DND-41 (cell line): ENCODE measurements around the gene NTSR2.

Source experiments
- ATAC-seq: fragments of 200-7000 bp; cut with Tn5 transposase; 3 replicates; pipeline ENCODE4 v1.9.1; 2021; ENCODE audit warnings: low read depth; ENCODE audit not compliant: insufficient read depth
- DNase-seq: peaks from one replicate; pipeline ENCODE4 v3.0.0-alpha.2; 2020
- H2AFZ ChIP-seq: 2 replicates; pipeline ENCODE4 v1.6.0; 2012; ENCODE audit warnings: low read depth, low read length
- H3K27ac ChIP-seq: 2 replicates; pipeline ENCODE4 v1.5.1; 2012; ENCODE audit warnings: low read length, inconsistent platforms
- H3K27me3 ChIP-seq: fragments of 200-600 bp; sonication (generic); 2 replicates; pipeline ENCODE4 v1.6.0; 2012; ENCODE audit warnings: low read length, mild to moderate bottlenecking, inconsistent platforms; ENCODE audit not compliant: insufficient read depth, poor library complexity
- H3K36me3 ChIP-seq: 2 replicates; pipeline ENCODE4 v1.5.1; 2012; ENCODE audit warnings: low read length, inconsistent platforms; ENCODE audit not compliant: insufficient read depth
- H3K4me1 ChIP-seq: 2 replicates; pipeline ENCODE4 v1.5.1; 2012; ENCODE audit warnings: mild to moderate bottlenecking, low read length; ENCODE audit not compliant: insufficient read depth
- H3K4me2 ChIP-seq: 2 replicates; pipeline ENCODE4 v1.6.0; 2012; ENCODE audit warnings: mild to moderate bottlenecking, moderate library complexity, low read length, inconsistent platforms; ENCODE audit not compliant: insufficient read depth
- H3K4me3 ChIP-seq, 2 experiments: fragments of 200-600 bp in 1 of 2; shearing (Covaris generic) in 1 of 2; 2 replicates each; pipeline ENCODE4 v1.5.1; 2012 to 2016; ENCODE audit warnings: inconsistent platforms in 2 of 2, low read length in 2 of 2, mild to moderate bottlenecking in 2 of 2, low read depth in 1 of 2, moderate library complexity in 1 of 2
- H3K79me2 ChIP-seq: 2 replicates; pipeline ENCODE4 v1.6.0; 2012; ENCODE audit warnings: low read length, inconsistent platforms; ENCODE audit not compliant: insufficient read depth
- H3K9ac ChIP-seq: 2 replicates; pipeline ENCODE4 v1.6.0; 2012; ENCODE audit warnings: low read depth, mild to moderate bottlenecking, inconsistent platforms, low read length, moderate library complexity
- H3K9me3 ChIP-seq: 2 replicates; pipeline ENCODE4 v1.5.1; 2012; ENCODE audit warnings: low read length, moderate library complexity, mild to moderate bottlenecking, inconsistent platforms; ENCODE audit not compliant: insufficient read depth, severe bottlenecking
- H4K20me1 ChIP-seq: 2 replicates; pipeline ENCODE4 v1.6.0; 2012; ENCODE audit warnings: low read length; ENCODE audit not compliant: insufficient read depth
- EZH2 ChIP-seq: IDR thresholded peaks from 3 replicates; pipeline ENCODE4 v1.6.1; 2012; ENCODE audit warnings: borderline replicate concordance, low read depth, mild to moderate bottlenecking, moderate library complexity, low read length, inconsistent platforms; ENCODE audit not compliant: severe bottlenecking
- TF ChIP-seq, protein P1 (sequence below): IDR thresholded peaks from 2 replicates; pipeline ENCODE4 v1.5.1; 2012; ENCODE audit warnings: borderline replicate concordance, low read length, moderate library complexity, mild to moderate bottlenecking; ENCODE audit not compliant: poor library complexity, severe bottlenecking; ENCODE audit errors: extremely low read depth

Gene NTSR2

DNA sequence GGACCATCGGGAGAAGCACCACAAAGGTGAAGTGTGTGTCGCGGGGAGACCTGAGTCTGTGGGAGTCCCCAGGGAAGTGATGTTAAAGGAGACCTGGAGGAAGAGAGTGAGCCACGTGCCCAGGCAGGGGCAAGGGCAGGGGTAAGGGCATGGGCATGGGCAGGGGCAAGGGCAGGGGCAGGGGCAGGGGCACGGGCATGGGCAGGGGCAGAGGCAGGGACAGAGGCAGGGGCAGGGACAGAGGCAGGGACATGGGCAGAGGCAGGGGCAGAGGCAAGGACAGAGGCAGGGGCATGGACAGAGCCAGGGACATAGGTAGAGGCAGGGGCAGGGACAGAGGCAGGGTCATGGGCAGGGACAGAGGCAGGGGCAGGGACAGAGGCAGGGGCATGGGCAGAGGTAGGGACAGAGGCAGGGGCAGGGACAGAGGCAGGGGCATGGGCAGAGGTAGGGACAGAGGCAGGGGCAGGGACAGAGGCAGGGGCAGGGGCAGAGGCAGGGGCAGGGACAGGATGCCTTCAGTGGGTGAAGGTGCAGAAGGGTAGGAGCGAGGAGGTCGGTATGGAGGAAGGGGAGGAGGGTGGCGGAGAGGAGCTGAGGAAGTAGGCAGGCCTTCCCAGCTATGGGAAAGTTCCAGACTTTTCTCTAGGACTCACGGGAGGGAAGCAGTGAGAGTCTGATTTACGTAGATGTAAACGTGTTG is 33.3 kb downstream of the NTSR2 start:
- Histone ChIP-seq H3K27me3 (no peaks in the 10 kb centered on the region), H3K4me2 (no peak overlapping the region), H3K9ac (no peak overlapping the region), H3K36me3 (no peaks in the 10 kb centered on the region), H3K4me1 (no peaks in the 10 kb centered on the region), H2AFZ (no peak overlapping the region), H3K27ac (no peak overlapping the region), H3K4me3 (no peak overlapping the region), H3K9me3 (no peaks in the 10 kb centered on the region), H4K20me1 (no peaks in the 10 kb centered on the region), H3K79me2 (no peaks in the 10 kb centered on the region)
- no peak for DNase-seq
- ATAC-seq: no peak
- TF ChIP-seq, protein P1, sequence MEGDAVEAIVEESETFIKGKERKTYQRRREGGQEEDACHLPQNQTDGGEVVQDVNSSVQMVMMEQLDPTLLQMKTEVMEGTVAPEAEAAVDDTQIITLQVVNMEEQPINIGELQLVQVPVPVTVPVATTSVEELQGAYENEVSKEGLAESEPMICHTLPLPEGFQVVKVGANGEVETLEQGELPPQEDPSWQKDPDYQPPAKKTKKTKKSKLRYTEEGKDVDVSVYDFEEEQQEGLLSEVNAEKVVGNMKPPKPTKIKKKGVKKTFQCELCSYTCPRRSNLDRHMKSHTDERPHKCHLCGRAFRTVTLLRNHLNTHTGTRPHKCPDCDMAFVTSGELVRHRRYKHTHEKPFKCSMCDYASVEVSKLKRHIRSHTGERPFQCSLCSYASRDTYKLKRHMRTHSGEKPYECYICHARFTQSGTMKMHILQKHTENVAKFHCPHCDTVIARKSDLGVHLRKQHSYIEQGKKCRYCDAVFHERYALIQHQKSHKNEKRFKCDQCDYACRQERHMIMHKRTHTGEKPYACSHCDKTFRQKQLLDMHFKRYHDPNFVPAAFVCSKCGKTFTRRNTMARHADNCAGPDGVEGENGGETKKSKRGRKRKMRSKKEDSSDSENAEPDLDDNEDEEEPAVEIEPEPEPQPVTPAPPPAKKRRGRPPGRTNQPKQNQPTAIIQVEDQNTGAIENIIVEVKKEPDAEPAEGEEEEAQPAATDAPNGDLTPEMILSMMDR: no peak
- no peak for TF ChIP-seq EZH2

DNA sequence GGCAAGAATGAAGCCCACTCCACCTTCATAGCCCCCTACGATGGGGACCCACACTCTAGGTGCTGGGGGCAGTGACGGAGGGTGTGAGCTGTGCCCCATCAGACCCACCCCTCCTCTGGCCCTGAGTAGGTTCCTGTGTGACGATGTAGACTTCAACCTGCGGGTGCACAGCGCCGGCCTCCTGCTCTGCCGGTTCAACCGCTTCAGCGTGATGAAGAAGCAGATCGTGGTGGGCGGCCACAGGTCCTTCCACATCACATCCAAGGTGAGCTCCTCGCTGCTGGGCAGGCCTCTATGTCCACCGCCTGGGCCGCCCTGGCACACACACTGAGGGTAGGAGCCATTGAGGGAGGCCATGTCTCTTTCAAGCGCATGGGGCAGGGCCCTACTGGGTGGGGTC is 34.9 kb downstream of the NTSR2 start:
- H3K27me3 ChIP-seq: no peaks in the 10 kb centered on the region
- H2AFZ ChIP-seq: no peak overlapping the region
- no peak overlapping the region for H3K4me3 ChIP-seq
- DNase-seq (no peak), ATAC-seq (no peak)
- no peaks in the 10 kb centered on the region for H3K9me3 ChIP-seq
- H3K4me2 ChIP-seq: no peak overlapping the region
- H3K36me3 ChIP-seq: no peaks in the 10 kb centered on the region
- H3K79me2 ChIP-seq: no peaks in the 10 kb centered on the region
- no peaks in the 10 kb centered on the region for H4K20me1 ChIP-seq
- no peaks in the 10 kb centered on the region for H3K4me1 ChIP-seq
- H3K9ac ChIP-seq: no peak overlapping the region
- H3K27ac ChIP-seq: no peak overlapping the region
- TF ChIP-seq EZH2: no peak
- TF ChIP-seq, protein P1: no peak

DNA sequence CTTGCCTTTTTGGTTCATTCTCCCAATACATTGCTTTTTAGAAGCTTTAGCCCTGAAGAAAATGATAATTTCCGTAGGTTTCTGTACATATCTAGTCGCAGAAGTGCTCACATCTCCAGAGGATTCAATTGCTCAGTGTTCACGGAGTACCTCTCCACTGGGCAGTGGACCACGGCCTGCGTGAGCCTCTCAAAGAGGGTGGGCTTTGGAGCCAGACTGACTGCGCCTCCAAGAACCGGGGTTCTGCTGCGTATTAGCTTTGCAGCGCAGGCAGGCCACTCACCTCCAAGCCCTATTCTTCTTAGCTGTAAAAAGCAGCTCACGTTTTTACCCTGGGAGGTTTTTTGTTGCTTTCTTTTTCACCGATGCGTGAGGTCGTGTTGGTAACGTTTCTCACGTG is 35.4 kb downstream of the NTSR2 start:
- H2AFZ ChIP-seq: no peak overlapping the region
- no peaks in the 10 kb centered on the region for H3K79me2 ChIP-seq
- DNase-seq (no peak), ATAC-seq (no peak)
- no peak overlapping the region for H3K4me3 ChIP-seq
- H3K4me2 ChIP-seq: no peak overlapping the region
- H3K36me3 ChIP-seq: no peaks in the 10 kb centered on the region
- no peaks in the 10 kb centered on the region for H3K4me1 ChIP-seq
- no peaks in the 10 kb centered on the region for H3K9me3 ChIP-seq
- H3K9ac ChIP-seq: no peak overlapping the region
- no peaks in the 10 kb centered on the region for H4K20me1 ChIP-seq
- H3K27ac ChIP-seq: no peak overlapping the region
- H3K27me3 ChIP-seq: no peaks in the 10 kb centered on the region
- TF ChIP-seq, protein P1: no peak
- no peak for TF ChIP-seq EZH2
